ENCODE data around the gene NPTXR. TPM values are rescaled to one million over a fixed set of nuclear protein-coding genes. Genes with fewer than 3 reads are reported as not detected.

The NPTXR gene
- total and polyA plus RNA-seq, 2 of the 4 experiments (the other 2 are of a cell fraction), result 0.36 to 2.2 TPM

GRCh38 chr22:38886333-38886732 is 42.5 kb upstream of the NPTXR start:
- Histone ChIP-seq H2BK15ac (ENCODE audit: low read depth, low read length) (no peak overlapping the region), H3K79me1 (ENCODE audit: low read depth in 1 of 2, low read length in 2 of 2) (no peaks in the 10 kb centered on the region), H3K23ac (ENCODE audit: low read depth, low read length) (no peak overlapping the region), H2AK9ac (replicated peaks; ENCODE audit: low read depth, low read length, poor library complexity) (no peak overlapping the region), H3K4me1 (ENCODE audit: control insufficient read depth, insufficient read depth, low read length) (peaks cover 14% of the 10 kb centered on the region), H3K4me3 (ENCODE audit: insufficient read depth, low read depth, low read length) (no peak overlapping the region), H3K18ac (ENCODE audit: low read depth, low read length) (no peak overlapping the region), H3K9me3 (ENCODE audit: control insufficient read depth, insufficient read depth, low read length) (no peaks in the 10 kb centered on the region), H3K27me3 (ENCODE audit: control insufficient read depth, insufficient read depth, low read length) (peaks cover 5% of the 10 kb centered on the region), H3K9ac (ENCODE audit: low read depth, low read length) (no peak overlapping the region), H3K36me3 (ENCODE audit: control insufficient read depth, insufficient read depth, low read length) (no peaks in the 10 kb centered on the region), H3K9me1 (ENCODE audit: insufficient read depth, low read length) (peaks cover 14% of the 10 kb centered on the region), H4K20me1 (ENCODE audit: insufficient read depth, low read length) (no peaks in the 10 kb centered on the region), H2BK120ac (ENCODE audit: low read depth, low read length) (no peak overlapping the region), H2BK20ac (ENCODE audit: low read depth, low read length) (no peak overlapping the region), H3K56ac (ENCODE audit: extremely low read depth, insufficient read depth, low read length) (no peak overlapping the region), H2AFZ (replicated peaks; ENCODE audit: low read length, poor library complexity) (no peak overlapping the region), H3K27ac (ENCODE audit: insufficient read depth, low read length) (no peak overlapping the region), H3K14ac (replicated peaks; ENCODE audit: low read depth, low read length) (no peak overlapping the region), H2AK5ac (ENCODE audit: low read depth, low read length) (no peak overlapping the region), H3K4ac (ENCODE audit: low read depth, low read length) (no peak overlapping the region), H3K4me2 (ENCODE audit: low read depth, low read length) (no peak overlapping the region), H4K5ac (ENCODE audit: low read depth, low read length) (no peak overlapping the region), H2BK5ac (ENCODE audit: low read depth, low read length, poor library complexity, severe bottlenecking) (no peak overlapping the region), H4K91ac (ENCODE audit: insufficient read depth, low read depth, low read length) (no peak overlapping the region), H4K8ac (ENCODE audit: low read depth in 2 of 2, low read length in 2 of 2) (no peak overlapping the region)
- TF ChIP-seq RAD21 (IDR thresholded peaks at IDR 0.05; ENCODE audit: low read length) (no peak), POLR2A (IDR thresholded peaks at IDR 0.05; ENCODE audit: low read depth, low read length) (no peak), USF2 (IDR thresholded peaks at IDR 0.05; ENCODE audit: low read depth, low read length) (no peak), RFX5 (IDR thresholded peaks at IDR 0.05; ENCODE audit: low read depth, low read length) (no peak), ELK1 (IDR thresholded peaks at IDR 0.05; ENCODE audit: borderline replicate concordance, low read depth, low read length) (no peak), CHD1 (IDR thresholded peaks at IDR 0.05; ENCODE audit: low read depth, low read length) (no peak), MAZ (IDR thresholded peaks at IDR 0.05; ENCODE audit: borderline replicate concordance, low read depth, low read length) (no peak), NFE2L2 (IDR thresholded peaks at IDR 0.05; ENCODE audit: low read depth, low read length) (no peak), RCOR1 (IDR thresholded peaks at IDR 0.05; ENCODE audit: insufficient replicate concordance, low read length) (no peak), MXI1 (IDR thresholded peaks at IDR 0.05; ENCODE audit: borderline replicate concordance, low read depth, low read length) (no peak), CEBPB (IDR thresholded peaks at IDR 0.05; ENCODE audit: low read depth, low read length) (no peak), MAFK (IDR thresholded peaks at IDR 0.05; ENCODE audit: low read depth, low read length) (no peak), BHLHE40 (IDR thresholded peaks at IDR 0.05; ENCODE audit: low read depth, low read length) (no peak), FOS (IDR thresholded peaks at IDR 0.05; ENCODE audit: low read depth, low read length) (no peak)
- TF ChIP-seq, protein P1, sequence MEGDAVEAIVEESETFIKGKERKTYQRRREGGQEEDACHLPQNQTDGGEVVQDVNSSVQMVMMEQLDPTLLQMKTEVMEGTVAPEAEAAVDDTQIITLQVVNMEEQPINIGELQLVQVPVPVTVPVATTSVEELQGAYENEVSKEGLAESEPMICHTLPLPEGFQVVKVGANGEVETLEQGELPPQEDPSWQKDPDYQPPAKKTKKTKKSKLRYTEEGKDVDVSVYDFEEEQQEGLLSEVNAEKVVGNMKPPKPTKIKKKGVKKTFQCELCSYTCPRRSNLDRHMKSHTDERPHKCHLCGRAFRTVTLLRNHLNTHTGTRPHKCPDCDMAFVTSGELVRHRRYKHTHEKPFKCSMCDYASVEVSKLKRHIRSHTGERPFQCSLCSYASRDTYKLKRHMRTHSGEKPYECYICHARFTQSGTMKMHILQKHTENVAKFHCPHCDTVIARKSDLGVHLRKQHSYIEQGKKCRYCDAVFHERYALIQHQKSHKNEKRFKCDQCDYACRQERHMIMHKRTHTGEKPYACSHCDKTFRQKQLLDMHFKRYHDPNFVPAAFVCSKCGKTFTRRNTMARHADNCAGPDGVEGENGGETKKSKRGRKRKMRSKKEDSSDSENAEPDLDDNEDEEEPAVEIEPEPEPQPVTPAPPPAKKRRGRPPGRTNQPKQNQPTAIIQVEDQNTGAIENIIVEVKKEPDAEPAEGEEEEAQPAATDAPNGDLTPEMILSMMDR (conservative IDR thresholded peaks at IDR 0.05; ENCODE audit: low read depth, low read length), result no peak
- dilution Hi-C loops (cut with HindIII; ENCODE audit: low sequenced_read_pairs, unreplicated experiment) (no loop called here), in situ Hi-C loops (cut with MboI; ENCODE audit: low sequenced_read_pairs) (no loop called here), intact Hi-C loops (cut with micrococcal nuclease) (no loop called here)
- WGBS, 2 experiments (ENCODE audit: extremely low coverage in 2 of 2, insufficient read length in 1 of 2), result no CpG with 5 or more reads among the region's 5 CpGs
- no peak for ATAC-seq (ENCODE audit: low read depth)
- no TSS peak for BruUV-seq (replicated peaks)
- DNase-seq, result no peak
- POLR2A ChIA-PET (ENCODE audit: unreplicated experiment), result no interaction called here
- CTCF ChIA-PET, result no interaction called here

All from IMR-90 (cell line).